Skin epidermis (tissue), 12 donors: ENCODE measurements around the gene SC5D.

ENCODE experiments used
- H3K27ac ChIP-seq, 21 experiments: fragments of 200-600 bp; sonication (generic) in 11 of 21; one replicate each; pipeline ENCODE4 v1.5.0; 2020; ENCODE audit warnings: mild to moderate bottlenecking in 3 of 21, inconsistent platforms in 2 of 21, moderate library complexity in 2 of 21
- H3K4me3 ChIP-seq, 7 experiments: fragments of 200-600 bp; sonication (generic) in 2 of 7; one replicate each; pipeline ENCODE4 v1.5.0; 2020; ENCODE audit warnings: inconsistent platforms in 2 of 7, mild to moderate bottlenecking in 2 of 7, moderate library complexity in 1 of 7

Gene SC5D

GRCh38 chr11:121326230-121326629 is 33.7 kb downstream of the SC5D start:
- Histone ChIP-seq H3K27ac (no peak overlapping the region), H3K4me3 (no peak overlapping the region)

GRCh38 chr11:121327553-121327952 is 35.0 kb downstream of the SC5D start:
- peak overlapping the region in 1 of 21 experiments; percentile 44 for H3K27ac ChIP-seq

GRCh38 chr11:121328176-121328966 is 35.8 kb downstream of the SC5D start:
- Histone ChIP-seq H3K27ac (peak overlapping the region in 3 of 21 experiments; percentile 7 to 44 (median 27)), H3K4me3 (no peak overlapping the region)

More at GRCh38 chr11:121327553-121327952, 35.0 kb downstream of the SC5D start:
- no peak overlapping the region for H3K4me3 ChIP-seq

- Histone ChIP-seq H3K27ac (peak overlapping the region in 1 of 21 experiments; percentile 44), H3K4me3 (no peak overlapping the region)
Measured at GRCh38 chr11:121328967-121329679, 36.6 kb downstream of the SC5D start.

- Histone ChIP-seq H3K4me3 (no peak overlapping the region), H3K27ac (no peak overlapping the region)
Measured at GRCh38 chr11:121329781-121330395, 37.3 kb downstream of the SC5D start.

- Histone ChIP-seq H3K4me3 (no peak overlapping the region), H3K27ac (no peak overlapping the region)
Measured at GRCh38 chr11:121330614-121331435, 38.3 kb downstream of the SC5D start.

GRCh38 chr11:121334973-121335710 is 42.6 kb downstream of the SC5D start:
- H3K4me3 ChIP-seq: no peak overlapping the region
- no peak overlapping the region for H3K27ac ChIP-seq

GRCh38 chr11:121336279-121336937 is 43.8 kb downstream of the SC5D start:
- Histone ChIP-seq H3K27ac (no peak overlapping the region), H3K4me3 (no peak overlapping the region)

- H3K4me3 ChIP-seq: no peak overlapping the region
- H3K27ac ChIP-seq: no peak overlapping the region
Measured at GRCh38 chr11:121337078-121337477, 44.5 kb downstream of the SC5D start.

GRCh38 chr11:121337740-121338272 is 45.2 kb downstream of the SC5D start:
- Histone ChIP-seq H3K4me3 (no peak overlapping the region), H3K27ac (peak overlapping the region in 3 of 21 experiments; percentile 2 to 27 (median 7))

GRCh38 chr11:121338536-121338935 is 46.0 kb downstream of the SC5D start:
- Histone ChIP-seq H3K27ac (peak overlapping the region in 3 of 21 experiments; percentile 2 to 27 (median 7)), H3K4me3 (no peak overlapping the region)

GRCh38 chr11:121340032-121340580 is 47.5 kb downstream of the SC5D start:
- Histone ChIP-seq H3K27ac (no peak overlapping the region), H3K4me3 (no peak overlapping the region)

- Histone ChIP-seq H3K4me3 (no peak overlapping the region), H3K27ac (no peak overlapping the region)
Measured at GRCh38 chr11:121341609-121342008, 49.0 kb downstream of the SC5D start.

- Histone ChIP-seq H3K27ac (no peak overlapping the region), H3K4me3 (no peak overlapping the region)
Measured at GRCh38 chr11:121344824-121345223, 52.3 kb downstream of the SC5D start.

GRCh38 chr11:121347094-121347493 is 54.5 kb downstream of the SC5D start:
- H3K4me3 ChIP-seq: no peak overlapping the region
- no peak overlapping the region for H3K27ac ChIP-seq

- no peak overlapping the region for H3K4me3 ChIP-seq
- no peak overlapping the region for H3K27ac ChIP-seq
Measured at GRCh38 chr11:121347813-121348212, 55.2 kb downstream of the SC5D start.

GRCh38 chr11:121348220-121348875 is 55.8 kb downstream of the SC5D start:
- Histone ChIP-seq H3K27ac (no peak overlapping the region), H3K4me3 (no peak overlapping the region)
